GM23248 (cell line): ENCODE data around the gene ITGAD. TPM values are rescaled to one million over a fixed set of nuclear protein-coding genes. Genes with fewer than 3 reads are reported as not detected.

Experiments used
- DNase-seq: peaks from one replicate; pipeline ENCODE4 v3.0.0-alpha.2; 2015
- H2AFZ ChIP-seq: fragments of 200-600 bp; sonication (generic); 2 replicates; pipeline ENCODE4 v1.6.1; 2016; ENCODE audit warnings: antibody characterized with exemption
- H3F3A ChIP-seq: fragments of 200-600 bp; sonication (generic); 2 replicates; pipeline ENCODE4 v1.6.1; 2016; ENCODE audit warnings: mild to moderate bottlenecking, antibody characterized with exemption, mixed run types; ENCODE audit not compliant: insufficient read depth
- H3K27ac ChIP-seq: fragments of 200-600 bp; sonication (generic); 2 replicates; pipeline ENCODE4 v1.5.1; 2016; ENCODE audit warnings: mild to moderate bottlenecking
- H3K27me3 ChIP-seq: fragments of 200-600 bp; sonication (generic); replicated peaks from 2 replicates; pipeline ENCODE4 v1.6.1; 2016; ENCODE audit warnings: mild to moderate bottlenecking; ENCODE audit not compliant: insufficient read depth
- H3K36me3 ChIP-seq: fragments of 200-600 bp; sonication (generic); 2 replicates; pipeline ENCODE4 v1.6.1; 2016; ENCODE audit warnings: low read depth, mild to moderate bottlenecking
- H3K4me1 ChIP-seq: fragments of 200-600 bp; sonication (generic); 2 replicates; pipeline ENCODE4 v1.6.1; 2016; ENCODE audit warnings: mild to moderate bottlenecking; ENCODE audit not compliant: insufficient read depth
- H3K4me2 ChIP-seq: fragments of 200-600 bp; sonication (generic); one replicate; pipeline ENCODE4 v1.6.1; 2016; ENCODE audit warnings: mild to moderate bottlenecking; ENCODE audit not compliant: unreplicated experiment
- H3K4me3 ChIP-seq: fragments of 200-600 bp; sonication (generic); 2 replicates; pipeline ENCODE4 v1.5.1; 2016; ENCODE audit warnings: mild to moderate bottlenecking
- H3K79me2 ChIP-seq: fragments of 200-600 bp; sonication (generic); 2 replicates; pipeline ENCODE4 v1.6.1; 2016; ENCODE audit warnings: mild to moderate bottlenecking; ENCODE audit not compliant: insufficient read depth
- H3K9ac ChIP-seq: fragments of 200-600 bp; sonication (generic); 2 replicates; pipeline ENCODE4 v1.6.1; 2016; ENCODE audit warnings: mild to moderate bottlenecking
- H3K9me2 ChIP-seq: fragments of 200-600 bp; sonication (generic); 2 replicates; pipeline ENCODE4 v1.6.1; 2016; ENCODE audit warnings: mixed run types, mild to moderate bottlenecking, moderate library complexity; ENCODE audit not compliant: insufficient read depth
- H3K9me3 ChIP-seq: fragments of 200-600 bp; sonication (generic); one replicate; pipeline ENCODE4 v1.6.1; 2017; ENCODE audit warnings: low read depth
- H4K20me1 ChIP-seq: fragments of 200-600 bp; sonication (generic); 2 replicates; pipeline ENCODE4 v1.6.0; 2016; ENCODE audit not compliant: insufficient read depth
- EZH2 ChIP-seq: fragments of 200-600 bp; sonication (generic); IDR thresholded peaks from 2 replicates; pipeline ENCODE4 v1.6.1; 2018; ENCODE audit warnings: antibody characterized with exemption, mild to moderate bottlenecking; ENCODE audit not compliant: insufficient read depth, poor library complexity, severe bottlenecking
- EZH2phosphoT487 ChIP-seq: fragments of 200-600 bp; sonication (generic); IDR thresholded peaks from 2 replicates; pipeline ENCODE4 v1.6.1; 2018; ENCODE audit warnings: antibody characterized with exemption, moderate library complexity, mild to moderate bottlenecking, low read depth; ENCODE audit not compliant: insufficient read depth
- WGBS, 2 experiments: methylation state at CpG; one replicate each; pipeline ENCODE4 v1.1.6; 2015 to 2017; ENCODE audit warnings: low lambda C conversion rate in 2 of 2, low coverage in 1 of 2; ENCODE audit errors: missing lambda C conversion rate in 2 of 2; 5-methylcytosine and 5-hydroxymethylcytosine counted together
- in situ Hi-C: fragments of 300-500 bp; cut with MboI; formaldehyde crosslinking; loops from 2 replicates; pipeline ENCODE4 v1.15.0; 2020
- polyA plus RNA-seq: library from polyadenylated mRNA; unstranded; fragments of >200 nt; fragmentation: Nextera tagmentation; extraction: Ambion mirVana; gene quantifications from 2 replicates; pipeline ENCODE4 v1.2.1, GENCODE V29; 2016
- total RNA-seq: library from RNA; depleted of rRNA; stranded (reverse); fragments of >200 nt; shearing (Covaris generic); gene quantifications from 2 replicates; pipeline ENCODE4 v1.2.3, GENCODE V29; 2014

Gene ITGAD
- total and polyA plus RNA-seq, 2 experiments from 2014 or later: not detected

DNA sequence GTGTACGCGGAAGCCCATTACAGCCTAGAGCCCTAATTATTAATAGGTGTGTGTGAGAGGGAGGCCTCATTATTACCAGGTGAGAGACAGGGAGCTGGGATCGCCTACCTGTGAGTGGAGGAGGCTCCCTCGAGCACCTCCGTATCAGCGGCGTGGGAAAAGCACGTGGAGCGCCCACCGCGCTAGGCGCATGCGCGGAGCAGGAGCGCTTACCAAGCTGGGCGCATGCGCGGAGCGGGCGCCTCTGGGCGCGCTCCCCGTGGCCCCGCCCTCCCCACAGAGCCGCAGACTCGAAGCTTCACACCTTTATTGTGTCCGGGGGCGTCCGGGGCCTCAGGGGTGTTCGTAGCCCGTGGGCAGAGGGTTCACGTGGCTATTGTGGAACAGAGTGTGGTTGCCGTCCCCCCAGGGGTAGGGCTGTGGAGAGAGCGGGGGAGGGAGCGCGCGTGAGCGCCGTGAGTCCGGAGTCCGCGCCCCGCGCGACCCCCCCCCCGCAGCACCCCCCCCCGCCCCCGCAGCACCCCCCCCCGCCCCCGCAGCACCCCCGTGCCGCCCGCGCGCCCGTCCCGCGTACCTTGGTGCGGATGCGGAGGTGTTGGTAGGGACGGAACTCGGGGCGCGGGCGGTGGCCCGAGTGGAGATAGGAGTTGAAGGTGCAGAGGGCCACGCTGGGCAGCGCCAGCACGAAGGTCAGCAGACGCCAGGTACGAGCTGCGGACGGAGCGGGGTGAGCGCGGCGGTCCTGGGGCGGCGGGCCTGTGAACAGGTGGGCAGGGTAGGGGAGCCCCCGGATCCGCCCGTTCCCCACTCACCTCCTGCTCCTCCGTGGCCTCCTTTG lies 34.5 kb downstream of the ITGAD start:
- DNase-seq: peak; percentile 75
- no peaks in the 10 kb centered on the region for H3K4me1 ChIP-seq
- WGBS, 2 experiments: 18 to 19% methylated on average over 58 to 61 of the region's 83 CpGs
- H3K9me3 ChIP-seq: no peaks in the 10 kb centered on the region
- TF ChIP-seq EZH2phosphoT487: no peak
- no peak for TF ChIP-seq EZH2
- H4K20me1 ChIP-seq: no peaks in the 10 kb centered on the region
- peak overlapping the region; percentile 83 for H2AFZ ChIP-seq
- peaks cover 5% of the 10 kb centered on the region; the same call in 1 of the 2 replicates for H3K27me3 ChIP-seq
- H3K79me2 ChIP-seq: no peaks in the 10 kb centered on the region
- no peak overlapping the region for H3K9ac ChIP-seq
- H3F3A ChIP-seq: peaks cover 3% of the 10 kb centered on the region; the same call in 1 of the 2 replicates
- peak overlapping the region; percentile 43 for H3K4me2 ChIP-seq
- H3K27ac ChIP-seq: no peak overlapping the region
- in situ Hi-C loops: loop anchor here (10.0 to 25.0 kb wide), 2 partner anchors 203 to 440 kb away; partner anchors contain the start of gene HSD3B7
- H3K36me3 ChIP-seq: no peaks in the 10 kb centered on the region
- H3K9me2 ChIP-seq: no peaks in the 10 kb centered on the region
- H3K4me3 ChIP-seq: peak overlapping the region; percentile 64

DNA sequence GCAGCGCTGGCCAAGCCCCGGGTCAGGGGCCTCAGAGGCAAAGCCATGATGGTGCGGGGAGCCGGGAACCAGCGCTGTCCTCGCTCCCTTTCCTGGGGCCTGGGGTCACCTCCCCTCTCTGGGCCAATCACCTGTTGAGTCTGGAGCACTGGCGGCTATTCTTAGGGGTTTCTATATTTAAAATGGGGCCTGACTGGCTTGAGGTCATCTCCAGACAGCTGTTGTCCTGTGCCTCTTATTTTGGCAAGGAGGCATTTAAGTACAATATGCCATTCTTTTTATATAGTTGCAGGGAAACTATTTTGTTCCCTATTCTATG lies 35.1 kb downstream of the ITGAD start, which contains the start of gene COX6A2:
Gene COX6A2 (minus strand): TSS at position 82 of the 319 bp plus-strand sequence. CDS start 35 bp downstream, at position 47.
- H3K4me1 ChIP-seq: no peaks in the 10 kb centered on the region
- peak within 1 kb of the TSS; percentile 64 for H3K4me3 ChIP-seq
- H4K20me1 ChIP-seq: no peaks in the 10 kb centered on the region
- peaks cover 3% of the 10 kb centered on the region; the same call in 1 of the 2 replicates for H3F3A ChIP-seq
- H3K9me2 ChIP-seq: no peaks in the 10 kb centered on the region
- DNase-seq: no peak
- no peaks in the 10 kb centered on the region for H3K9me3 ChIP-seq
- TF ChIP-seq EZH2: no peak
- no peak for TF ChIP-seq EZH2phosphoT487
- in situ Hi-C loops: loop anchor here (10.0 to 25.0 kb wide), 2 partner anchors 203 to 441 kb away; partner anchors contain the start of gene HSD3B7
- no peaks in the 10 kb centered on the region for H3K79me2 ChIP-seq
- no peak within 1 kb of the TSS for H3K27ac ChIP-seq
- H3K9ac ChIP-seq: no peak within 1 kb of the TSS
- H2AFZ ChIP-seq: peak within 1 kb of the TSS; percentile 83
- 46 to 48% methylated on average over 5 to 7 of the region's 7 CpGs for WGBS, 2 experiments
- no peaks in the 10 kb centered on the region; the same call in 1 of the 2 replicates for H3K27me3 ChIP-seq
- no peaks in the 10 kb centered on the region for H3K36me3 ChIP-seq
- H3K4me2 ChIP-seq: peak within 1 kb of the TSS; percentile 43

- Histone ChIP-seq H4K20me1 (no peaks in the 10 kb centered on the region), H3F3A (peaks cover 3% of the 10 kb centered on the region; the same call in 1 of the 2 replicates), H3K4me2 (no peak overlapping the region), H3K27ac (no peak overlapping the region), H3K79me2 (no peaks in the 10 kb centered on the region), H3K36me3 (no peaks in the 10 kb centered on the region), H3K27me3 (no peaks in the 10 kb centered on the region; the same call in 1 of the 2 replicates), H3K9me3 (no peaks in the 10 kb centered on the region), H3K9me2 (no peaks in the 10 kb centered on the region), H3K9ac (no peak overlapping the region), H2AFZ (no peak overlapping the region), H3K4me1 (no peaks in the 10 kb centered on the region), H3K4me3 (no peak overlapping the region)
- in situ Hi-C loops: loop anchor here (10.0 to 25.0 kb wide), 2 partner anchors 204 to 441 kb away; partner anchors contain the start of gene HSD3B7
- 68 to 79% methylated on average over 7 of the region's 7 CpGs for WGBS, 2 experiments
- DNase-seq: peak; percentile 18
- TF ChIP-seq EZH2phosphoT487 (no peak), EZH2 (no peak)
Measured at GRCh38 chr16:31428638-31429247, 35.6 kb downstream of the ITGAD start.

DNA sequence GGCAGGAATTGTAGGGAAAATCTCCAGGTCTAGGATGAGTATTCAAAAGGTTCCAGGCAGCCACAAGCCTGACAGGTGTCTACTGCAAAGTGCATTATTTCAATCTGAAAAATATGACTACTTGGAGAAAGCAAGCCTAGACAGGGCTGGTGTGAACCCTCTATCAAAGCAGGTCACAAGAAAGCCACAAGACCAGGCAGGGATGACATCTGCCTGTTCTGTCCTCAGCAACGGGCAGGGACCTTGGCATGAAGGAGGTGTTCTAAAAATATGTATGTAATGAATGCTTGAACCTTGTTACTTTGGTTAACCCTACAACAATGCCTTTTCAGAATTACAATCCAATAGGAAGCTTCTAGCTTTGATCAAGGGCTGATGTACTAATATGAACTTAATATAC lies 36.2 kb downstream of the ITGAD start:
- H3K4me1 ChIP-seq: no peaks in the 10 kb centered on the region
- H3K9me3 ChIP-seq: no peaks in the 10 kb centered on the region
- no peak for DNase-seq
- H4K20me1 ChIP-seq: no peaks in the 10 kb centered on the region
- no peak overlapping the region for H3K27ac ChIP-seq
- H3K4me3 ChIP-seq: no peak overlapping the region
- no peaks in the 10 kb centered on the region for H3K9me2 ChIP-seq
- H3K9ac ChIP-seq: no peak overlapping the region
- in situ Hi-C loops: loop anchor here (10.0 to 25.0 kb wide), 2 partner anchors 205 to 442 kb away; partner anchors contain the start of gene HSD3B7
- no peaks in the 10 kb centered on the region for H3K79me2 ChIP-seq
- peaks cover 3% of the 10 kb centered on the region; the same call in 1 of the 2 replicates for H3F3A ChIP-seq
- no peak overlapping the region for H2AFZ ChIP-seq
- TF ChIP-seq EZH2: no peak
- TF ChIP-seq EZH2phosphoT487: no peak
- no peaks in the 10 kb centered on the region for H3K36me3 ChIP-seq
- no peak overlapping the region for H3K4me2 ChIP-seq
- no peaks in the 10 kb centered on the region; the same call in 1 of the 2 replicates for H3K27me3 ChIP-seq
- 11 to 16% methylated on average over 1 of the region's 1 CpG for WGBS, 2 experiments
